NCI-H446 treated with DMSO at 0.1 percent for 48 hours (cell line): ENCODE data around the gene VAMP3.

Source experiments
- DNase-seq: peaks from one replicate; lab custom pipeline; 2025; lab: John Stamatoyannopoulos, UW

The VAMP3 gene

DNA sequence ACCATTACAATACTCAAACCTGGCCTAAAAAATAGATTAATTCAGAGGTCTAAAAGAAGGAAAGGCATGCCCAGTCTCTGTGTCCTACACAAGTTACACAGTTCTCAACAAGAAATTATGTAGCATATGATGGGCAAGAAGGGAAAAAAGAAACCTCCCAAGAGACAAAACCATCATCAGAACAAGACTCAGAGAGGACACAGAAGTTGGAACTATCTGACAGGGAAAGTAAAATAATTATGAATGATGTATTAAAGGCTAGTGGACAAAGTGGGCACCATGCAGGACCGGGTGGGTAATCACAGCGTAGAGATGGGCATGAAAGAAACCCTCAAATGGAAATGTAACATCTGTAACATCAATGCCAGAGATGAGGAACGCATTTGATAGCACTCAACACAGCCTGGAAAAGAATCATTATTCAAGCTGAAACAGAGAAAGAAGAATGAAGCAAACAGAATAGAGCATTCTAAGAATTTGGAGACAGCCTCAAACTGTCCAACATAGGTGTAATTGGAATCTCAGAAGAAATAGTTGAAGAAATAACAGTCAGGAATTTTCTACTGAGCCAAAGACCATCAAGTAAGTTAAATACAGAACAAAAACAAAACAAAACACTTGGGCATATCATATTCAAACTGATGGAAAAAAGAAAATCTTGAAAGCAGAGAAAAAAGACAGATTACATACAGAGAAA lies 42.7 kb downstream of the VAMP3 start:
- no peak for DNase-seq

DNA sequence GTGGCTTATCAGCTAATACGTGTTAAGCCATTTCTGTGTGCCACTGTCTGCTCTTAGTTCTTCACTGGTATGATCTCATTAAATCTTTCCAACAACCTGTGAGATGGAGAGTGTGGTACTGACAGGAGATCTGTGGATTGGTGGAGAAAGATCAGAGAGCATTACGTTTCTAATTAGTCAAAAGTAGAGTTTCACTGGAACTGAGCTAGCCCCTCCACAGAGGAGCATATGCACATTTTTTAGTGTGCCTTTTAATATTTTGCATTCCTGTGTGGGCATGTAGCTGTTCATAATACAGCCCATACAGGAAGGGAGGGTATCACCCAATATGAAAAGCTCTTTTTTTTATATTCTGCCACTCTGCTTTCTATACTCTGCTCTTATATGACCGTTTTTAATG lies 50.2 kb downstream of the VAMP3 start:
- DNase-seq, result no peak

DNA sequence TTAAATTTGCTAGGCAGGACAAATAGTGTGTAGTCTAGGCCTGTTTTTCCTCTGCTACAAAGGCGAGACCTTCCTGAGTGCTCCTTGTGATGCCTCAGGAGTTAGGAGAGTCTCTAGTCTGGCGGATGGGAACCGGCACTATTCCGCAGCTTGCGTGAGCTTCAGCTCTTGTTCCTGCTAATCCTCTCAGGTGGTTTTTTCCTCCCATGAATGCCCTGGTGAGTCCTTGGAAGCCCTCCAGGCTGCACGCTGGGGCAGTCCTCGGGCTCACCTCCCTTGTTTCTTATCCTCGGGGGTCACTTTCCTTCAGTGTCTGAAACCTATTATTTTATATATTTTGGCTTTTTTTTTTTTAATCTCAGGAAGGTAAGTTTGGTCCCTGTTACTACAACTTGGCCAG lies 53.6 kb downstream of the VAMP3 start:
- DNase-seq, result no peak

DNA sequence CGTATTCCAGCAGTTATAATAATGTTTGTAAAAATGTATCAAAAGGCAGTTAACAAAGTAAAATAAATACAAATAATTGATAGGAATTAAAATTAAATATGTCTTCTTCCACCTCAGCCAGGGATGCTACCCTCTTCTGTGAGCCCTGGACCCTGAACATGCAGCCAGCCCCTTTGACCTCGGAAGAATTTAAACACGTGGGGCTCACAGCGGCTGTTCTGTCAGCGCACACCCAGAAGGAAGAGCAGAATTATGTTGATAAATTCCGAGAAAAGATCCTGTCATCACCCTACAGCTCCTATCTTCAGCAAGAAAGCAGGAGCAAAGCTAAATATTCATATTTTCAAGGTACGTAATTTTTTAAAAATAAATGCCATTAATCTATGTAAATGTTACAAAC lies 55.3 kb downstream of the VAMP3 start:
- DNase-seq, result no peak

DNA sequence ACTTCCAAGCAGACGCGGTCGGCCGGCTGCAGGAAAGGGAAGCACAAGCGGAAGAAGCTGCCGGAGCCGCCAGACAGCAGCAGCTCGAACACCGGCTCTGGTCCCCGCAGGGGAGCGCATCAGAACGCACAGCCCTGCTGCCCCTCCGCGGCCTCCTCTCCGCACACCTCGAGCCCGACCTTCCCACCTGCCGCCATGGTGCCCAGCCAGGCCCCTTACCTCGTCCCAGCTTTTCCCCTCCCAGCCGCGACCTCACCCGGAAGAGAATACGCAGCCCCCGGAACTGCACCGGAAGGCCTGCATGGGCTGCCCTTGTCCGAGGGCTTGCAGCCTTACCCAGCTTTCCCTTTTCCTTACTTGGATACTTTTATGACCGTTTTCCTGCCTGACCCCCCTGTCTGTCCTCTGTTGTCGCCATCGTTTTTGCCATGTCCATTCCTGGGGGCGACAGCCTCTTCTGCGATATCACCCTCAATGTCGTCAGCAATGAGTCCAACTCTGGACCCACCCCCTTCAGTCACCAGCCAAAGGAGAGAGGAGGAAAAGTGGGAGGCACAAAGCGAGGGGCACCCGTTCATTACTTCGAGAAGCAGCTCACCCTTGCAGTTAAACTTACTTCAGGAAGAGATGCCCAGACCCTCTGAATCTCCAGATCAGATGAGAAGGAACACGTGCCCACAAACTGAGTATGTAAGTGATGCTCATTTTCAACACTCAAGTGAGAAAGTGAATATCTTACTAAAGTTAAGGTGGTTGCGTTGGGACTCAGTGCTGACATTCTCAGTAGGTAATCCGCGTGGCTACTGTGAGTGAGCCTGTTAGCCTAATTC lies 56.2 kb downstream of the VAMP3 start:
- DNase-seq, result no peak
